Vagina (tissue), 2 donors: ENCODE measurements around the gene KIF3A.

Source experiments
- POLR2A ChIP-seq, 2 donors: fragments of 450-650 bp; IDR thresholded peaks; one replicate each; pipeline ENCODE4 v1.6.1; 2017; ENCODE audit warnings: antibody characterized with exemption in 2 of 2, mild to moderate bottlenecking in 2 of 2, moderate library complexity in 2 of 2
- POLR2AphosphoS5 ChIP-seq, 2 donors: sonication (generic); formaldehyde crosslinking; IDR thresholded peaks; one replicate each; pipeline ENCODE4 v1.9.0; 2017; ENCODE audit warnings: antibody characterized with exemption in 2 of 2, mild to moderate bottlenecking in 2 of 2, low read depth in 1 of 2; ENCODE audit not compliant: insufficient read depth in 1 of 2
- TF ChIP-seq, protein P1 (sequence below), 3 experiments: fragments of 450-650 bp in 2 of 3; fragments of 200-600 bp in 1 of 3; sonication (generic) in 1 of 3; IDR thresholded peaks; one replicate each; pipeline ENCODE4 v1.5.1; 2017 to 2019; ENCODE audit warnings: antibody characterized with exemption in 3 of 3, mild to moderate bottlenecking in 2 of 3, moderate library complexity in 2 of 3

DNA sequence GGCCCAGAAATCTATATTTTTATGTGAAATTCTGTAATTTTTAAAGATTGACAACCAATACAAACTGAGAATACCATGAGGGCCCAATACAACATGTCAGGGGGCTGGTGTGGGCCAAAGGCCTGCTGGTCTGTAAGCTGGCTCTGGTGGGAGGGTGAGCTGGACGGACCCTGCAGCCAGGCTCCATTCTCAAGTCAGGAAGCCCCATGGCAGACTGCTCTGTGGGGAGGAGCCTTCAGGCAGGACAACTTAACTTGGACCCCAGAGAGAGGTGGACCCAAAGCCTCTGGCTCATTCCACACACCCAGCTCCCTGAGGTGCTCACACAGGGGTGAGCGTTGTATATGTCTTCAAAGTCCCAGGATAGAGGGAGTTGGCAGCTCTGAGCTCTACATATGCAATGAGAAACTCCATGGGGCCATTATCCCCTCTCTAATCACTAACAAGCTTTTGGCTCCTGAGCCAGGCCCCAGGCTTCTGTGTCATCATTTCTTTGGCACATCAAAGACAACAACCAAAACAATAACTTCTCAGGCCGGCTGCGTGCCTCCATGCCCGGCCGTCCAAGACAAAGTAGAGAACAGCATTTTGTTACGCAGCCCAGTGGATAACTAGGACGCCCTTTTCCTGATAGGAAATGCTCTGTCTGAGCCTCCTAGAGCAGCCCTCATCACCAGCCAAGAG lies 33.3 kb upstream of the KIF3A start:
- TF ChIP-seq, protein P1, sequence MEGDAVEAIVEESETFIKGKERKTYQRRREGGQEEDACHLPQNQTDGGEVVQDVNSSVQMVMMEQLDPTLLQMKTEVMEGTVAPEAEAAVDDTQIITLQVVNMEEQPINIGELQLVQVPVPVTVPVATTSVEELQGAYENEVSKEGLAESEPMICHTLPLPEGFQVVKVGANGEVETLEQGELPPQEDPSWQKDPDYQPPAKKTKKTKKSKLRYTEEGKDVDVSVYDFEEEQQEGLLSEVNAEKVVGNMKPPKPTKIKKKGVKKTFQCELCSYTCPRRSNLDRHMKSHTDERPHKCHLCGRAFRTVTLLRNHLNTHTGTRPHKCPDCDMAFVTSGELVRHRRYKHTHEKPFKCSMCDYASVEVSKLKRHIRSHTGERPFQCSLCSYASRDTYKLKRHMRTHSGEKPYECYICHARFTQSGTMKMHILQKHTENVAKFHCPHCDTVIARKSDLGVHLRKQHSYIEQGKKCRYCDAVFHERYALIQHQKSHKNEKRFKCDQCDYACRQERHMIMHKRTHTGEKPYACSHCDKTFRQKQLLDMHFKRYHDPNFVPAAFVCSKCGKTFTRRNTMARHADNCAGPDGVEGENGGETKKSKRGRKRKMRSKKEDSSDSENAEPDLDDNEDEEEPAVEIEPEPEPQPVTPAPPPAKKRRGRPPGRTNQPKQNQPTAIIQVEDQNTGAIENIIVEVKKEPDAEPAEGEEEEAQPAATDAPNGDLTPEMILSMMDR (IDR thresholded peaks at IDR 0.05): no peak
- no peak for TF ChIP-seq POLR2A (IDR thresholded peaks at IDR 0.05)
- no peak for TF ChIP-seq POLR2AphosphoS5 (IDR thresholded peaks at IDR 0.05; ENCODE audit: insufficient read depth in 1 of 2, low read depth in 1 of 2)
